K562 (cell line): Measurements from ENCODE around the gene CTPS1. TPM values are rescaled to one million over a fixed set of nuclear protein-coding genes. Genes with fewer than 3 reads are reported as not detected.

Experiments
- ARNT ChIP-seq, 2 experiments: fragments of 450-650 bp; IDR thresholded peaks; 2 replicates each; pipeline ENCODE4 v1.6.1; 2016; ENCODE audit warnings: mild to moderate bottlenecking in 1 of 2
- ESRRA ChIP-seq: fragments of 450-650 bp; IDR thresholded peaks from 2 replicates; pipeline ENCODE4 v1.6.1; 2014; ENCODE audit warnings: low read depth, mild to moderate bottlenecking, moderate library complexity, borderline replicate concordance
- GABPB2 ChIP-seq: fragments of 250-450 bp; sonication (Bioruptor Pico); conservative IDR thresholded peaks from 2 replicates; pipeline ENCODE4 v1.5.1; 2021; ENCODE audit warnings: mild to moderate bottlenecking
- HIVEP1 ChIP-seq: fragments of 250-450 bp; sonication (Bioruptor Pico); IDR thresholded peaks from 2 replicates; pipeline ENCODE4 v1.4.0; 2020; ENCODE audit warnings: mild to moderate bottlenecking
- PTBP1 ChIP-seq: fragments of 200-400 bp; formaldehyde crosslinking; IDR thresholded peaks from 2 replicates; pipeline ENCODE4 v1.6.1; 2017; ENCODE audit warnings: low read depth, low read length
- PURB ChIP-seq: sonication (generic); formaldehyde crosslinking; IDR thresholded peaks from 2 replicates; pipeline ENCODE4 v1.9.0; 2021; ENCODE audit warnings: low read depth, mild to moderate bottlenecking, missing genetic modification reagents
- RNF2 ChIP-seq: sonication (generic); IDR thresholded peaks from 2 replicates; pipeline ENCODE4 v1.6.1; 2016
- SMARCA4 ChIP-seq: fragments of 450-650 bp; IDR thresholded peaks from 2 replicates; pipeline ENCODE4 v1.6.1; 2016
- TGIF2 ChIP-seq: sonication (generic); formaldehyde crosslinking; IDR thresholded peaks from 2 replicates; pipeline ENCODE4 v1.8.1; 2022; ENCODE audit warnings: mild to moderate bottlenecking, missing genetic modification reagents, moderate library complexity
- TRIM24 ChIP-seq, 2 experiments: fragments of 450-650 bp; IDR thresholded peaks; 2 replicates each; pipeline ENCODE4 v1.6.1; 2016
- YY1 ChIP-seq, 3 experiments: IDR thresholded peaks; 2 replicates each; pipeline ENCODE4 v1.6.1; 2011; ENCODE audit warnings: low read length in 2 of 3, mild to moderate bottlenecking in 2 of 3, moderate library complexity in 2 of 3, borderline replicate concordance in 1 of 3, control low read depth in 1 of 3, low read depth in 1 of 3; ENCODE audit not compliant: insufficient read depth in 3 of 3, insufficient replicate concordance in 2 of 3, control insufficient read depth in 1 of 3, insufficient read length in 1 of 3; ENCODE audit errors: extremely low read depth in 1 of 3
- ZKSCAN8 ChIP-seq: fragments of 200-800 bp; sonication (Bioruptor generic); IDR thresholded peaks from 2 replicates; pipeline ENCODE4 v1.6.1; 2016; ENCODE audit warnings: missing genetic modification characterization, missing compliant biosample characterization
- ZNF175 ChIP-seq: fragments of 200-800 bp; sonication (Bioruptor generic); IDR thresholded peaks from 2 replicates; pipeline ENCODE4 v1.6.1; 2016; ENCODE audit warnings: low read depth, mild to moderate bottlenecking, missing genetic modification characterization, missing compliant biosample characterization
- ZNF436 ChIP-seq: fragments of 250-450, 450-650 bp; sonication (Bioruptor Pico); formaldehyde crosslinking; IDR thresholded peaks from 2 replicates; pipeline ENCODE4 v1.7.0; 2020; ENCODE audit warnings: mild to moderate bottlenecking
- polyA plus RNA-seq, 8 experiments: library from polyadenylated mRNA; depleted of rRNA in 4 of 8; stranded (reverse) in 5 of 8; unstranded in 3 of 8; fragments of >200 nt; fragmentation: Nextera tagmentation in 2 of 8; fragmentation: Illumina TruSeq in 1 of 8; extraction: Ambion mirVana in 2 of 8; extraction: Trizol in 1 of 8; gene quantifications; 2 replicates each; pipeline versions ENCODE4 v1.2.1 to v1.2.3, GENCODE V29; 2011 to 2014; ENCODE audit warnings: inconsistent platforms in 1 of 8, missing spikeins in 1 of 8
- total RNA-seq, 7 experiments: library from RNA; depleted of rRNA in 6 of 7; stranded (reverse); fragments of >200 nt in 6 of 7; fragmentation: Illumina TruSeq in 2 of 7; extraction: Trizol in 2 of 7; gene quantifications; 2 replicates each; pipeline versions ENCODE4 v1.2.1 to v1.2.3, GENCODE V29; 2011 to 2021; ENCODE audit warnings: low replicate concordance in 1 of 7
- TF ChIP-seq, protein P1 (sequence below): fragments of 250-450 bp; sonication (Bioruptor Pico); IDR thresholded peaks from 2 replicates; pipeline ENCODE4 v1.4.0; 2020; ENCODE audit warnings: borderline replicate concordance
- TF ChIP-seq, protein P2 (sequence below), 2 experiments: fragments of 450-650 bp in 1 of 2; IDR thresholded peaks; 2 replicates each; pipeline ENCODE4 v1.6.1; 2011 to 2017; ENCODE audit warnings: low read depth in 2 of 2, antibody characterized with exemption in 1 of 2, borderline replicate concordance in 1 of 2, low read length in 1 of 2, mild to moderate bottlenecking in 1 of 2, mixed read lengths in 1 of 2; ENCODE audit not compliant: control insufficient read depth in 1 of 2
- TF ChIP-seq, protein P3 (sequence below): IDR thresholded peaks from 3 replicates; pipeline ENCODE4 v1.6.1; 2011; ENCODE audit warnings: borderline replicate concordance, mild to moderate bottlenecking, moderate library complexity; ENCODE audit not compliant: insufficient read length; ENCODE audit errors: extremely low read depth
- TF ChIP-seq, protein P4 (sequence below), 2 experiments: fragments of 450-650 bp in 1 of 2; sonication (generic) in 1 of 2; formaldehyde crosslinking; conservative IDR thresholded peaks; 2 replicates each; pipeline versions ENCODE4 v1.4.0 to v1.8.1; 2020 to 2022; ENCODE audit warnings: mild to moderate bottlenecking in 1 of 2, missing genetic modification reagents in 1 of 2

The CTPS1 gene
- total and polyA plus RNA-seq, 9 of the 15 experiments (the other 6 are each of a cell fraction or from before 2014, with no cell fraction given) = 44.4 to 164 (median 87.7) TPM

DNA sequence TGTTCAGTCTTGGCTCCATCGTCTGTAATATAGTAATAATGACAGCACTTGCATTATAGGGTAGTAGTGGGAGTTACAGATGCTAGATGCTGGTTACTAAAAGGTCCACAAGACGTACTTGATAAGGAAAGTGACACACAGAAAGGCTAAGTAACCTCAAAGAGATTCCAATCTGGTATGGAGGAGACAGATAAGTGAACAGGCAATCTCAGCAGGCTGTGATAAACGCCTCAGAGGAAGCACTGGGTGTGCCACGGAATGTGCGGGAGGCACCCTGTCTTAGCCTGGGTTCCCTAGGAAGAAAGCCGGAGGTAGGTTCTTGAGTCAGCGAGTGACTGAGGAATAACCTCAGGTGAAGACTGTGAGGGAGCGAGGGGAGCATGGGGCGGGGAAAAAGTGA, 4.6 kb upstream of the CTPS1 start (continued):
- TF ChIP-seq, protein P1, sequence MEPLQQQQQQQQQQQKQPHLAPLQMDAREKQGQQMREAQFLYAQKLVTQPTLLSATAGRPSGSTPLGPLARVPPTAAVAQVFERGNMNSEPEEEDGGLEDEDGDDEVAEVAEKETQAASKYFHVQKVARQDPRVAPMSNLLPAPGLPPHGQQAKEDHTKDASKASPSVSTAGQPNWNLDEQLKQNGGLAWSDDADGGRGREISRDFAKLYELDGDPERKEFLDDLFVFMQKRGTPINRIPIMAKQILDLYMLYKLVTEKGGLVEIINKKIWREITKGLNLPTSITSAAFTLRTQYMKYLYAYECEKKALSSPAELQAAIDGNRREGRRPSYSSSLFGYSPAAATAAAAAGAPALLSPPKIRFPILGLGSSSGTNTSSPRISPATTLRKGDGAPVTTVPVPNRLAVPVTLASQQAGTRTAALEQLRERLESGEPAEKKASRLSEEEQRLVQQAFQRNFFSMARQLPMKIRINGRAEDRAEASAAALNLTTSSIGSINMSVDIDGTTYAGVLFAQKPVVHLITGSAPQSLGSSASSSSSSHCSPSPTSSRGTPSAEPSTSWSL (CRISPR knock-in tag) = no peak
- TF ChIP-seq PURB (CRISPR knock-in tag) = no peak
- TF ChIP-seq ARNT (IDR thresholded peaks at IDR 0.05) = peak in 1 of 2 experiments; percentile 69; a peak in 1 of 4 replicates
- peak; percentile 82 for TF ChIP-seq ZNF175 (CRISPR knock-in tag)
- peak; percentile 91; the same call in 1 of the 2 replicates for TF ChIP-seq ESRRA
- TF ChIP-seq, protein P2, sequence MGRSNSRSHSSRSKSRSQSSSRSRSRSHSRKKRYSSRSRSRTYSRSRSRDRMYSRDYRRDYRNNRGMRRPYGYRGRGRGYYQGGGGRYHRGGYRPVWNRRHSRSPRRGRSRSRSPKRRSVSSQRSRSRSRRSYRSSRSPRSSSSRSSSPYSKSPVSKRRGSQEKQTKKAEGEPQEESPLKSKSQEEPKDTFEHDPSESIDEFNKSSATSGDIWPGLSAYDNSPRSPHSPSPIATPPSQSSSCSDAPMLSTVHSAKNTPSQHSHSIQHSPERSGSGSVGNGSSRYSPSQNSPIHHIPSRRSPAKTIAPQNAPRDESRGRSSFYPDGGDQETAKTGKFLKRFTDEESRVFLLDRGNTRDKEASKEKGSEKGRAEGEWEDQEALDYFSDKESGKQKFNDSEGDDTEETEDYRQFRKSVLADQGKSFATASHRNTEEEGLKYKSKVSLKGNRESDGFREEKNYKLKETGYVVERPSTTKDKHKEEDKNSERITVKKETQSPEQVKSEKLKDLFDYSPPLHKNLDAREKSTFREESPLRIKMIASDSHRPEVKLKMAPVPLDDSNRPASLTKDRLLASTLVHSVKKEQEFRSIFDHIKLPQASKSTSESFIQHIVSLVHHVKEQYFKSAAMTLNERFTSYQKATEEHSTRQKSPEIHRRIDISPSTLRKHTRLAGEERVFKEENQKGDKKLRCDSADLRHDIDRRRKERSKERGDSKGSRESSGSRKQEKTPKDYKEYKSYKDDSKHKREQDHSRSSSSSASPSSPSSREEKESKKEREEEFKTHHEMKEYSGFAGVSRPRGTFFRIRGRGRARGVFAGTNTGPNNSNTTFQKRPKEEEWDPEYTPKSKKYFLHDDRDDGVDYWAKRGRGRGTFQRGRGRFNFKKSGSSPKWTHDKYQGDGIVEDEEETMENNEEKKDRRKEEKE (IDR thresholded peaks at IDR 0.05; ENCODE audit: borderline replicate concordance in 1 of 2, control insufficient read depth in 1 of 2, low read depth in 2 of 2, low read length in 1 of 2) = 0 out of 4 replicates have a peak, but pooled peaks of 1 of the 2 experiments have one; percentile 11
- TF ChIP-seq, protein P3, sequence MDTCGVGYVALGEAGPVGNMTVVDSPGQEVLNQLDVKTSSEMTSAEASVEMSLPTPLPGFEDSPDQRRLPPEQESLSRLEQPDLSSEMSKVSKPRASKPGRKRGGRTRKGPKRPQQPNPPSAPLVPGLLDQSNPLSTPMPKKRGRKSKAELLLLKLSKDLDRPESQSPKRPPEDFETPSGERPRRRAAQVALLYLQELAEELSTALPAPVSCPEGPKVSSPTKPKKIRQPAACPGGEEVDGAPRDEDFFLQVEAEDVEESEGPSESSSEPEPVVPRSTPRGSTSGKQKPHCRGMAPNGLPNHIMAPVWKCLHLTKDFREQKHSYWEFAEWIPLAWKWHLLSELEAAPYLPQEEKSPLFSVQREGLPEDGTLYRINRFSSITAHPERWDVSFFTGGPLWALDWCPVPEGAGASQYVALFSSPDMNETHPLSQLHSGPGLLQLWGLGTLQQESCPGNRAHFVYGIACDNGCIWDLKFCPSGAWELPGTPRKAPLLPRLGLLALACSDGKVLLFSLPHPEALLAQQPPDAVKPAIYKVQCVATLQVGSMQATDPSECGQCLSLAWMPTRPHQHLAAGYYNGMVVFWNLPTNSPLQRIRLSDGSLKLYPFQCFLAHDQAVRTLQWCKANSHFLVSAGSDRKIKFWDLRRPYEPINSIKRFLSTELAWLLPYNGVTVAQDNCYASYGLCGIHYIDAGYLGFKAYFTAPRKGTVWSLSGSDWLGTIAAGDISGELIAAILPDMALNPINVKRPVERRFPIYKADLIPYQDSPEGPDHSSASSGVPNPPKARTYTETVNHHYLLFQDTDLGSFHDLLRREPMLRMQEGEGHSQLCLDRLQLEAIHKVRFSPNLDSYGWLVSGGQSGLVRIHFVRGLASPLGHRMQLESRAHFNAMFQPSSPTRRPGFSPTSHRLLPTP = no peak
- TF ChIP-seq GABPB2 (CRISPR knock-in tag) = no peak
- peak; percentile 23; the same call in 1 of the 2 replicates for TF ChIP-seq ZKSCAN8 (CRISPR knock-in tag)
- TF ChIP-seq, protein P4, sequence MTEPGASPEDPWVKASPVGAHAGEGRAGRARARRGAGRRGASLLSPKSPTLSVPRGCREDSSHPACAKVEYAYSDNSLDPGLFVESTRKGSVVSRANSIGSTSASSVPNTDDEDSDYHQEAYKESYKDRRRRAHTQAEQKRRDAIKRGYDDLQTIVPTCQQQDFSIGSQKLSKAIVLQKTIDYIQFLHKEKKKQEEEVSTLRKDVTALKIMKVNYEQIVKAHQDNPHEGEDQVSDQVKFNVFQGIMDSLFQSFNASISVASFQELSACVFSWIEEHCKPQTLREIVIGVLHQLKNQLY (CRISPR knock-in tag; conservative IDR thresholded peaks at IDR 0.05) = no peak
- peak; percentile 76 for TF ChIP-seq HIVEP1
- peak; percentile 66; the same call in 1 of the 2 replicates for TF ChIP-seq RNF2
- peak; percentile 67 to 82 for TF ChIP-seq TRIM24 (IDR thresholded peaks at IDR 0.05)
- TF ChIP-seq SMARCA4 = peak; percentile 96
- TF ChIP-seq YY1 (IDR thresholded peaks at IDR 0.05; ENCODE audit: borderline replicate concordance in 1 of 3, control insufficient read depth in 1 of 3, extremely low read depth in 1 of 3, insufficient read depth in 3 of 3, insufficient read length in 1 of 3, insufficient replicate concordance in 2 of 3, low read depth in 1 of 3, low read length in 2 of 3) = no peak
- no peak for TF ChIP-seq ZNF436 (CRISPR knock-in tag)
- TF ChIP-seq PTBP1 = no peak
- TF ChIP-seq TGIF2 = no peak
